ENCODE measurements around the gene COL5A1.

The COL5A1 gene

DNA sequence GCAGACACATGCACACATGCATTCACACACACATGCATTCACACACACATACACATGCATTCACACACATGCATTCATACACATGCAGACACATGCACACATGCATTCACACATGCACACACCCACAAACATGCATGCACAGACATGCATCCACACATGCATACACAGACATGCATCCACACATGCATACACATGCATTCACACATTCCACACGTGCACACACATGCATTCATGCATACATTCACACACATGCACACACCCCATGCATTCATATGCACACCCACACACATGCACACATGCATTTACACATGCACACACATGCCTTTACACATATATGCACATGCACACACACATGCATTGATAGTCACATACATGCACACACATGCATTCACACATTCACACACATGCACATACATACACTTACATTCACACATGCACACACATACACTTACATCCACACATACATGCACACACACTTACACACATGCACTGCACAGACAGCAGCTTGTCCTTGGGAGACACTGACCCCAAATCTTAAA, 106.4 kb downstream of the COL5A1 start:
- no peak overlapping the region for H3K4me3 ChIP-seq
- no peak overlapping the region for H3K27ac ChIP-seq

DNA sequence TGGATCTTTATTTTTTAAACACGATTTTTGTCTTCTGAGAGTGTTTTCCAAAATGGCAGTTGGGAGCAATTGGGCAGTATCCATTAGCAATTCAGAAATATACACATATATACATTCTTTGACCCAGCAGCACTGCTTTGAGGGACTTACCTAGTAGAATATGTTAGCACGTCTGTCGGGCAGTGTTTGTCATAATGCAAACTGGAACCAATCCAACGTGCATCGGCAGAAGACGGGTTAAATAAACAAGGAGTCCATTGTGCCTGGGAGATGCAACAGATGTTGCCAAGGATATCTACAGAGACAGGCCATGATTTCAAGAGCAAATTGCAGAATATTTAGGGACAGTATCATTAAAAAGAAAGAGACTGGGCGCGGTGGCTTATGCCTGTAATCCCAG, 107.0 kb downstream of the COL5A1 start:
- no peak overlapping the region for H3K4me3 ChIP-seq
- peak overlapping the region in 1 of 21 experiments; percentile 29 for H3K27ac ChIP-seq

DNA sequence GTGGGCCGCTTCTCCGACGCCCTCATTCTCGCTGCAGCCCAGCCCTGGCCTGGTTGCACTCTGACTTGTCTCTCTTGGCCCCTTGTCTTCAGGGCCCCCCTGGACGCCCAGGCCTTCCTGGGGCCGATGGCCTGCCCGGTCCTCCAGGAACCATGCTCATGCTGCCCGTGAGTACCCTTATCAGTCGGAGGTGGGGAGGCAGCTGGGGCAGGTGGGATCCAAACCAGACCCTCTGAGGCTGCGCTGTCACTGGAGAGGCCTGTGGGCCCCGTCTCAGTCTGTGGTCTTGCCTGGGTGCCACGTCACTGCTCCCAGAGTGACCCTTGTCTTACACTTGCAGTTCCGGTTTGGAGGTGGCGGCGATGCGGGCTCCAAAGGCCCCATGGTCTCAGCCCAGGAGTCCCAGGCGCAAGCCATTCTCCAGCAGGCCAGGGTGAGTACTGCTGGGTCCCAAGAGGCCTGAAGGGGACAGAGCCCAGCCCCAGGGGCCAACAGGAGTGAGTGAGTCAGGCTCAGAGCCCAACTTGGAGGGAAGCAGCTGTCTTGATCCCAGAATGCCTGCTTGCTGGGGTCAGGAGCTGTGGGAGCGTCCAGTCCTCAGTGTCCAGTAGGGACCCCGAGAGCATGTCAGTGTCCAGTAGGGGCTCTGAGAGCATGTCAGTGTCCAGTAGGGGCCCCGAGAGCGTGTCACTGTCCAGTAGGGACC, 109.0 kb downstream of the COL5A1 start:
- Histone ChIP-seq H3K27ac (no peak overlapping the region), H3K4me3 (no peak overlapping the region)

DNA sequence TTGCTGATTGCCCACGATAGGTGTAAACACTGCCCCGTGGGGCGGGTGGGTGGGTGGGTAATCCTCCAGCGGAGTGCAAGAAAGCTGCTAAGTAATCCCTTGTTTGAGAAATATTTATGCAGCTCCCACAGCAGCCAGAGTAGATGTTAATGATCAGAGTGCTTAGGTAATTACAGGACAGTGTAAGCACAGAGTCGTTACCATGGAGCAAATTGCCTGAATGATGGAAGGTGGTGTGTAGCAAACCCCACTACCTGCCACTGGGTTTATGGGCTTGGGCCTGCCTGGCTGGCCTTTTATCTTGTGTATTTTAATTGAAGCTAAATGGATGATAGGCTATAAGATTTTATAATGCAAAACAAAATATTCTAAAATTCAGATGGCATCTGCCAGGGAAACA, 110.0 kb downstream of the COL5A1 start:
- Histone ChIP-seq H3K27ac (no peak overlapping the region), H3K4me3 (no peak overlapping the region)

DNA sequence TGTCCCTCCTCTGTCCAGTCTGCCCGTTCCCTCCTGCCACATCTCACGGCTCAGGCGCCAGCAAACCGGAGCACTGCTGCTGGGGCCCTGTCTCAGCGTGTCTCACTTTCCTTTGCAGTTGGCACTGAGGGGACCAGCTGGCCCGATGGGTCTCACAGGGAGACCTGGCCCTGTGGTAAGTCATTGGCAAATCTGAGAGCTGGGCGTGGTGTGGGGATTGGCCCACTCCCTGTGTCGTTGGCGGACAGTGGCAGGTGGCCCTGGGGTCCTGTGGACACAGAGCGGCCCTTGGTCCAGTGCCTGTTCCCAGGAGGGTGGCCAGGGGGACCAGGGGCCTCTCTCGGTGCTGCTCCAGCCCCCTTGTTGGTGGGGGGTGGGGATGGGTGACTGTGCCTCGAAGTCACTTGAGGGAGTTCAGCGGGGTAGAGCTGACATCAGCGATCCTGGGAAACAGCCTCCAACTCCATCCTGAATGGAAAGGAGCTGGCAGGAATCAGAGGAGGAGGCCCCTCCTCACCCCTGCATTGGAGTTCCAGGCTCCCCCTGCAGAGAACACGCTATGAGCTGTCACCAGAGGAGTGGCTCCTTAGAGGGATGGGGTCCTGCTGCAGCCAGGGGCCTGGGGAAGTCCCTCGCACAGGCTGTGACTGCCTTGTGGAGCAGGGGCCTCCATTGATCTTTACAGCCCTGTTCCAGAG, 111.0 kb downstream of the COL5A1 start:
- H3K4me3 ChIP-seq = no peak overlapping the region
- H3K27ac ChIP-seq = no peak overlapping the region

DNA sequence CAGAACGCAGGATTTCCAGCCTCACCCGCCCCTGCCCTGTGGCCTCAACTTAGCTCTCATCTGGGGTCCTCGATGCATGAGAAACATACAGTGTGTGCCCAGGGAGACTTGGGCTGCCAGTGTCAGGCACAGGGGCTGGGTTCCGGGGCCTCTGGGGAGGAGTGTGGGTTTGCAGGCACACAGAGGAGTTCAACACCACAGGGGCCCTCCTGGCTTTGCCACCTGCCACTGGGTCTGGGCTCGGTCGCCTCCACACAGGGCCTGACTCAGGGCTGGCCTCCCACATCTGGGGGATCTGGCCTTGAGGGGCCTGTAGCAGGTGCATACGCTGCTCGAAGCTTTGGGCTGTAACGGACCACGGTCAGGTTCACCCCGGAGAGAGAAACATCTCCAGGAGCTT, 111.6 kb downstream of the COL5A1 start:
- Histone ChIP-seq H3K27ac (no peak overlapping the region), H3K4me3 (no peak overlapping the region)

DNA sequence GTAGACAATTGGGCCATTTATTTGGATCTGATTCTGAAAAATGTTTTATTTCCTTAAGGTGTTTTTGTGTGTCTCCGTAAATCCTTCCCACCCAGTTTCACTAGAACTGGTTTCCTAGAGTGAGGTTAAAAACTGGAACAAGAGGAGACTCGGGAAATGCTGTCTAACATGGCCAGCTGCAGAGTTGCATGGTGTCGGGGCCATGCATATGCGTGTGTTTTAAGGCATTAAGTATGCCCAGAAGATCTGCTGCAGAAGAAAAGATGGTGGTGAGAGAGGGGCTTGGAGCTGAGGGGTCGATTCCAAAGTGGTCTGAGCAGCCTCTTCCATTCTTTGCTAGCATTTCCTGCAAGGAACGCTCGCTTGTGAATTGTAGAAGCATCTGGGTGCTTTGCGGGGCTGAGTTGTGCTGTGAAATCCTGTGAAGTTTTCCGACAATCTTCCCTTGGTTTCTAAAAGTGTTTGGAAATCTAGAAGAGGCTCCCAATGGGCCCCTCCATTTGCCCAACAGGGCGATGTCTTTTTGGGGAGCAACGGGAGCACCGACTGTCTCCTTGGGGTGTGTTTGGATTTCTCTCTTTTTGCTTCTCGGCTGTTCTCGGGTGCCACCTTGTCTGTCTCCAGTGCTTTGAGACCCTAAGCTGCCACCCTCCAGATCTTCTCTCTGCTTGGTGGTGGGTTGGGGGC, 113.8 kb downstream of the COL5A1 start:
- H3K27ac ChIP-seq = no peak overlapping the region

DNA sequence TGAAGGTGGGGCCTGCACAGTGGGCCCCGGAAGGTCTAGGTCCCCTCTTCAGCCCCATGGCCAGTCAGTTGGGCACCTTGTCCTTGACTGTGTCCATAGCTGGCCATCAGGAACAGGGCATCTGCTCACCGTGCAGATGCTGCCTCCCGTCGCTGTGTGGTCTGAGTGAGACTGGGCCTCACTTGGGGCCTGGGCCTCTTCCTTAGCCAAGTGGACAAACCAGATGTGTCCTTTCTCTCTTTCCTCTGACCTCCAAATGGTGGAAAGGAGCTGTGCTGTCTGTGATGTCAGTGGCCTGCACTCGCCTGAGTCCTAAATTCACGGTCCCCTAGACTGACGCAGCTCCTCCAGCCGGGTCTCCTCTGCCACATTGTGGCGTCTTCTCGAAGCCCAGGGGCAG, 114.5 kb downstream of the COL5A1 start:
- no peak overlapping the region for H3K27ac ChIP-seq
- no peak overlapping the region for H3K4me3 ChIP-seq

More for the DNA sequence above, 113.8 kb downstream of the COL5A1 start:
- no peak overlapping the region for H3K4me3 ChIP-seq

DNA sequence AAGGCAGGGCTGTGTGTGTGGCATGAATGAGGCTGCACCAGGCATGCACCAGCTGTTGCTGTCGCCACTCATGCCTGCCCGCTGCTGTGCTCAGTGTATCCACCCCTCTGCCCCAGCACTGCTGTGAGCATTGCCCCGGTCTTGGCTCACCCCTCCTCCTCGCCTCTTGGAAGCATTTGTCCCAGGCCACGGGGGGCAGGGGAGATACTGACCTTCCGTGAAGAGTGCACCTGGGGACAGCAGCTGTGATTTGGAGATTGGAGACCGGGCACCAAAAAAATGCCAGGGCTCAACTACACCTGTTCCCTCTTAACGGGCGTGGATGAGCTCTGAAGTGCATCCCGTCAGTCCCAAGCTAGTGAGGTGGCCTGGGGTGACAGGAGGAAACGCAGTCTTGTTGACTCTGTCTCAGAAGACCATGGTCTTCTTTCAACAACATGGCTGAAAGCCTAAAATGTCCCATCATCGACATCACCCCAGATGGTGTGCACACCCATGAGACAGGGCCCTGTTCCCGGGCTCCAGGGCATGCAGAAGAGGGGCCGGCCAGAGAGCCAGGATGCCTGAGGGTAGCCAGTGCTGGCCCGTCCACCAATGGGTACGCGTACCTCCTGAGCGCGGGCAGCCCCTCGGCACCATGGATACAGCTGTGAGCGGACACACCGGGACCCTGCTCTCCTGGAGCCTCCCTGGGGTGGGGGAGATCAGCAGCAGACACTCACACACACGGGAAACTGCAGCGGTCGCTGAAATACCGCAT, 115.8 kb downstream of the COL5A1 start:
- no peak overlapping the region for H3K27ac ChIP-seq
- no peak overlapping the region for H3K4me3 ChIP-seq

DNA sequence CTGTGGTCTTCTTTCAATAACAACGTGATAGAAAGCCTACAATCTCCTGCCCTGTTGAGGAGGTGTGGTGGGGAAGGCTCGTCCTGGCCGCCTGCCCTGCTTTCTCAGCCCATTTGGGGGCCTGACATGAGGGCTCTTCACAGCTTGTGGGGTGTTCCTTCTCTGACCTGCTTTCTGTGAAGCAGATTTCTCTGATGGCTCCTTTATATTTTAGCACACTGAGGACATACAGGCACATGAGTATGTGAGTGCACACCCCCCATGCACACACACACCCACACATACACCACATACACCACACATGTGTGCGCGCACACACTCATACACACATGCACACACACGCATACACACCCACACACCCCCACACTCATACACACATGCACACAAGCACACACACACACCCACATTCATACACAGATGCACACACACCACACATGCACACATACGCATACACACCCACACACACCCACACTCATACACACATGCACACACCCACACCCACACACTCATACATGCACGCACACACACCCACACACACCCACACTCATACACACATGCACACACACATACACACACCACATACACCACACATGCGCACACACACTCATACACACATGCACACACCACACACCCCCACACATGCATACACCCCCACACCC, 117.5 kb downstream of the COL5A1 start:
- H3K4me3 ChIP-seq = no peak overlapping the region
- no peak overlapping the region for H3K27ac ChIP-seq

DNA sequence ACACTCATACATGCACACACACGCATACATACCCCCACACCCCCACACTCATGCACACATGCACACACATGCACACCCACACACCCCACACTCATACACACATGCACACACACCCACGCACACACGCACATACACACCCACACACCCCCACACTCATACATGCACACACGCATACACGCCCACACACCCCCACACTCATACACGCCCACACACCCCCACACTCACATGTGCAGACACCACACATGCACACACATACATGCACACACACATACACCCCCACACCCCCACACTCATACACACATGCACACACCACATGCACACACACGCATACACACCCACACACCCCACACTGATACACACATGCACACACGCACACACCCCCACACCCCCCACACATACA, 118.3 kb downstream of the COL5A1 start:
- no peak overlapping the region for H3K27ac ChIP-seq
- H3K4me3 ChIP-seq = no peak overlapping the region

DNA sequence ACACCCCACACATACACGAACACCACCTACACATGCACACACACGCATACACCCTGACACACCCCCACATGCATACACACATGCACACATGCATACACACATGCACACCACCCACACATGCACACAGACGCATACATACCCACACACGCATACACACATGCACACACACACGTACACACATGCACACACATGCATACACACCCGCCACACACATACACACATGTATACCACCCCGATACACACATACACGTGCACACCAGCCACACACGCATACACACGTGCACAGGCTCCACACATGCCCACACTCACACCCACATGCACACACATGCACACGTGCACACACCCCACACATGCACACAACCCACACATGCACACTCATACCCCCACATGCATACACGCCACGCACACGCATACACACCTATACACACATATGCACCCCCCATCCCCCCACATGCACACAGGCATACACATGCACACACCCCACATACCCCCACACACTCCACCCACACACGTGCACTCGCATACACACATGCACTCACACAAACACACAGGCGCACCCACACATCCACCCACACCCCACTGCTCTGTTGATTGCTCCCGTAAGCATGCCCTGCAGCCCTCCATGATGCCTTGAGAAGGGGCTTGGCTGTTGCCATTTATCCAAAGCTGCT, 119.3 kb downstream of the COL5A1 start:
- H3K4me3 ChIP-seq = no peak overlapping the region

DNA sequence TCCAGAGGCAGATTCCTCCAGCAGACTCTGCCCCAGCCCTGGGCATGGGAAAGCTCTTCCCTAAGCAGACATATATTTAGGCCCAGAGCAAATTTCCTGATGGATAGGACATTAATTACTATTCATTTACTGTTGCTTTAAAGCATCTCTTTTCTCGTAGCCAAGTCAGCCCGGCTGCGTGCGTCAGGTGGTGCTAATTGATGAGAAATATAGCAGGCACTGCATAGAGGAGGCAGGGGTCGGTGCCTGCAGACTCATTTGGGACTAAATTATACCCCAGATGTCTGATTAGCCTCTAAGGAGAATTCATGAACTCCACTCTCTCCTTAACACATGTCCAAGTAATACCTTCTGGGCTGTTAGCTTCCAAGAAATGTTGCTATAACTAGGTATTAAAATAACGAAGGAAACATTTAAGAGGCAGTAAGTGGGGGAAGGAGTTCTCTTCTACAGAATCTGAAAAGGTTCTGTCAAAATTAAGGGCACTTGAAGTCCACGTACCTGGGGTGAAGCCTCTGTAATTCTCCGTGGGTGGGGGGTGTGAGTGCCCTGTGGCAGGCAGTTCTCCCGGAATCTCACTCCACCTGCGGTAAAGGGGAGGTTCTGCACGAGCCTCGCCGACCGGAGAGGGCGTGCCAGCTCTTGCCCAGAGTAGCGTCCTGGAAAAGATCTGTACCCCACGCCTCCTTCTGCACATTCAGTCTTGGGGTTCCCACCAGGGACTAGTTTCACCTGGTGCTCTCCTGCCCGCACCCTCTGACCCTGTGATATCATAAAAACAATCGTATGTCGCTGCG, 123.1 kb downstream of the COL5A1 start:
- peak overlapping the region in 2 of 21 experiments; percentile 7 to 54 for H3K27ac ChIP-seq
- H3K4me3 ChIP-seq = no peak overlapping the region

More for the DNA sequence above, 119.3 kb downstream of the COL5A1 start:
- H3K27ac ChIP-seq = peak overlapping the region in 1 of 21 experiments; percentile 46

DNA sequence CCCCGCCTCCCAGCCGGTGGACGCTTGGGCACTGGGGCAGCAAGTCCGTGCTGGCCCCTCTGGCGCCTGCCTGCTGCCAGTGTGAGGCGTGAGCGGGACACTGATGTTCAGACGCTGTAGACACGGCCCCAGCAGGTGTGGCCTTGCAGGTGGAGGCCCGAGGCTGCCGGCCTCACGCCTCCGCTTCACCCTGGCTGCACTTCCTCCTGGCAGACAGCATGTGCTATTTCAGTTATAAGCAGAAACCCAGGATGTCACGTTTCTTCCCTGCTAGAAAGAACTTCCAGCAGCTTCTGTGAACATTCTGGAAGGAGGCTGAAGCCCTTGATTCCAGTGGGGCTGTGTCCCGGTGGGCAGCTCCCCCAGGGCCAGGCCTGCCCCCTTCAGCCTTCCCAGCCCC, 124.2 kb downstream of the COL5A1 start:
- H3K4me3 ChIP-seq = no peak overlapping the region
- H3K27ac ChIP-seq = peak overlapping the region in 5 of 21 experiments; percentile 12 to 54 (median 40)

DNA sequence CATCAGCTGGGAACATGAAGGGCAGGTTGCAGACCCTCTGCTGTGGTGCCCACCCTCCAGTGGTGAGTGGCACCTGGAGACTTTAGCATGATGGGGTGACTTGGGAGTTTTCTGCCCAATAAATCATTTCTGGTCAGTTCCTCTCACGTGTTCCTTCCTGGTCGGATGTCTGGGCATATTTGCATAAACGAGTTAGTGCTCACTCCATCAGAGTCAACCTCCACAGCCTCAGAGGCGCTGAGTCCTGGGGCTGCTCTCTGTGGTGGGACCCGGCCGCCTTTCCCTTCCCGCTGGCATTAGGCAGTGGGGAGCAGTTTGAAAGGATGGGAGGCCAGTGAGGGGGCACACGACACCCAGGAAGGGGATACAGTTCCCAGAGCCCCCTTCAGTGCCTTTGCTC, 125.0 kb downstream of the COL5A1 start:
- Histone ChIP-seq H3K27ac (peak overlapping the region in 5 of 21 experiments; percentile 13 to 54 (median 40)), H3K4me3 (no peak overlapping the region)

DNA sequence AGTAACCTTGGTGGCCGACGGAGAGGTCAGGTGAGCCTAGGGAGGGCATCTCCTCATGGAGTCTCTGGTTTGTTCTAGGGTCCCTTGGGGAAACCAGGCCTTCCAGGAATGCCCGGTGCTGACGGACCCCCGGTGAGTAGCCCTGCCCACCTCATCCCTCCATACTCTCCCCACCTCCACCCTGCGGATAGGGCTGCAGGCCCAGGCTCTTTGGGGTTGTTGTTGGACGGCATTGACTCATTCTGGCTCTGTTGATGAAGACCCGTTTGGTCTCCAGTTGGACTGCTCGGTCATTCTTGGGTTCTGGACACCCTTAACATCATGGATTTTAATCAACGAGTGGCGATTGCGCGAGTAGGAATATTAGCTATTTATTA, 126.7 kb downstream of the COL5A1 start:
- H3K27ac ChIP-seq = peak overlapping the region in 7 of 21 experiments; percentile 2 to 68 (median 35)
- H3K4me3 ChIP-seq = no peak overlapping the region

DNA sequence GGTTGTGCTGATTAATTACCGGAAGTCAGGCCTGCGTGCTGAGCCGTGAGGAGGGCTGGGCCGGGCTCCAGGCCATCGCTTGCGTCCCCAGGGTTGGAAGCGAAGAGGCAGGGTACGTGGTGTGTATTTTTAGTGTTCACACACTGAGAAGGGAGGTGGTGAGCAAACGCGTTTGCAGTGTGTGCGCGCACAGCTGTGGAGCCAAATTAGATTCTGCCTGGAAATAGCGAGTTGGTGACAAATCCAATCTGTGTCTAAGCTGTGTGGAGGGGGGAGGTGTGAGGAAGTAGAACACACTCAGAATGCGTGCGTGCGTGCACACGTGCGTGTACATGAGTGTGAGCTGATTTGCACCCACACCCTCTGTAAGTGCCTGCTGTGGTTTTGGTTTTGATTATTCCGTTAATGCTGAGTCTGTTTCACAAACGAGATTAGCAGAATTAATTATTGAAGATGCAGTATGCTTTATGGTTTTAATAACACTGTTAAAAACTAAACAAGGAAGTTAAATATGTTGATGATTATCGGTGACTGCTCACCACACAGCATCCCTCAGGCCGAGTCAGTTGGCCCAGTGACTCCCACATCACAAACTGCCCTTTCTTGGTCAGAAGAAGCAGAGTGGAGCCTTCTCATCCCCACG, 127.2 kb downstream of the COL5A1 start:
- Histone ChIP-seq H3K27ac (peak overlapping the region in 10 of 21 experiments; percentile 16 to 77 (median 56)), H3K4me3 (no peak overlapping the region)
